H1 (cell line): Measurements from ENCODE around the gene E2F2.

ENCODE experiments used
- POLR2A ChIP-seq, 2 experiments: IDR thresholded peaks; 1 replicate in 1 of 2; 2 replicates in 1 of 2; pipeline ENCODE4 v1.6.1; 2011; ENCODE audit warnings: low read depth in 2 of 2, low read length in 2 of 2, mild to moderate bottlenecking in 2 of 2; ENCODE audit errors: control extremely low read depth in 1 of 2
- RXRA ChIP-seq: IDR thresholded peaks from 2 replicates; pipeline ENCODE4 v1.6.1; 2011; ENCODE audit warnings: low read depth, mild to moderate bottlenecking, low read length, moderate library complexity; ENCODE audit not compliant: insufficient read depth
- TF ChIP-seq, protein P1 (sequence below), 3 experiments: IDR thresholded peaks; 1 replicate in 2 of 3; 2 replicates in 1 of 3; pipeline versions ENCODE4 v1.5.1 to v1.6.1; 2011; ENCODE audit warnings: low read length in 3 of 3, mild to moderate bottlenecking in 3 of 3, inconsistent platforms in 2 of 3, low read depth in 1 of 3, moderate library complexity in 1 of 3; ENCODE audit not compliant: insufficient read depth in 1 of 3; ENCODE audit errors: control extremely low read depth in 1 of 3

DNA sequence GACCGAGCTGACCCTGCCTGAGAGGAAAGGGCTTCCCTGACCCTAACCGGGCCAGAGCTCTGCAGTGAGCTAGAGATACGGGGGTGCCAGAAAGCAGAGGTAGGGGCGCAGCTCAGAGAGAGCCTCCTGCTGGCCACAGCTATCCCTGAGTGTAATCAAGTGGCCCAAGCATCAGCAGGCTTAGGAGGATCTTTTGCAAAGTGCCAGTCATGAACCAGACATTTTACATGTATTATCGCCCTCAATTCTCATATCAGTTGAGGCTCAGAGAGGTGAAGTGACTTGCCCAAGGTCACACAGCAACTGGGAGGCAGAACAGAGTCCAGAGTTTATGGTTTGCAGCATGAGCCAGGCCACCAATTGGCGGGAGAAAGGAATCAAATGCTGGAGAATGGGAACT is 35.3 kb upstream of the E2F2 start:
- TF ChIP-seq POLR2A (IDR thresholded peaks at IDR 0.05; ENCODE audit: control extremely low read depth in 1 of 2, low read depth in 2 of 2, low read length in 2 of 2): no peak
- TF ChIP-seq RXRA: no peak
- TF ChIP-seq, protein P1, sequence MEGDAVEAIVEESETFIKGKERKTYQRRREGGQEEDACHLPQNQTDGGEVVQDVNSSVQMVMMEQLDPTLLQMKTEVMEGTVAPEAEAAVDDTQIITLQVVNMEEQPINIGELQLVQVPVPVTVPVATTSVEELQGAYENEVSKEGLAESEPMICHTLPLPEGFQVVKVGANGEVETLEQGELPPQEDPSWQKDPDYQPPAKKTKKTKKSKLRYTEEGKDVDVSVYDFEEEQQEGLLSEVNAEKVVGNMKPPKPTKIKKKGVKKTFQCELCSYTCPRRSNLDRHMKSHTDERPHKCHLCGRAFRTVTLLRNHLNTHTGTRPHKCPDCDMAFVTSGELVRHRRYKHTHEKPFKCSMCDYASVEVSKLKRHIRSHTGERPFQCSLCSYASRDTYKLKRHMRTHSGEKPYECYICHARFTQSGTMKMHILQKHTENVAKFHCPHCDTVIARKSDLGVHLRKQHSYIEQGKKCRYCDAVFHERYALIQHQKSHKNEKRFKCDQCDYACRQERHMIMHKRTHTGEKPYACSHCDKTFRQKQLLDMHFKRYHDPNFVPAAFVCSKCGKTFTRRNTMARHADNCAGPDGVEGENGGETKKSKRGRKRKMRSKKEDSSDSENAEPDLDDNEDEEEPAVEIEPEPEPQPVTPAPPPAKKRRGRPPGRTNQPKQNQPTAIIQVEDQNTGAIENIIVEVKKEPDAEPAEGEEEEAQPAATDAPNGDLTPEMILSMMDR (IDR thresholded peaks at IDR 0.05; ENCODE audit: control extremely low read depth in 1 of 3, insufficient read depth in 1 of 3, low read depth in 1 of 3, low read length in 3 of 3): peak; percentile 48 to 69 (median 57)
